NCI-H2227 treated with DMSO at 0.1 percent for 48 hours (cell line): ENCODE measurements around the gene FOXC2.

Source experiments
- DNase-seq: peaks from one replicate; lab custom pipeline; 2025; lab: John Stamatoyannopoulos, UW

The FOXC2 gene

DNA sequence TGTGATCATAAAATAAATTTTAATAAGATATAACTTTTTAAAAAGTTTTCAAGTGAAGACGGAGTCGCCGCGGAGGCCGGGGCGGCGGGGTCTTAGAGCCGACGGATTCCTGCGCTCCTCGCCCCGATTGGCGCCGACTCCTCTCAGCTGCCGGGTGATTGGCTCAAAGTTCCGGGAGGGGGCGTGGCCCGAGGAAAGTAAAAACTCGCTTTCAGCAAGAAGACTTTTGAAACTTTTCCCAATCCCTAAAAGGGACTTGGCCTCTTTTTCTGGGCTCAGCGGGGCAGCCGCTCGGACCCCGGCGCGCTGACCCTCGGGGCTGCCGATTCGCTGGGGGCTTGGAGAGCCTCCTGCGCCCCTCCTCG is at the start of gene FOXC2:
TSS of gene FOXC2 (plus strand) at position 229 of the 365 bp plus-strand sequence. CDS start 507 bp downstream, outside the sequence.
- no peak for DNase-seq

DNA sequence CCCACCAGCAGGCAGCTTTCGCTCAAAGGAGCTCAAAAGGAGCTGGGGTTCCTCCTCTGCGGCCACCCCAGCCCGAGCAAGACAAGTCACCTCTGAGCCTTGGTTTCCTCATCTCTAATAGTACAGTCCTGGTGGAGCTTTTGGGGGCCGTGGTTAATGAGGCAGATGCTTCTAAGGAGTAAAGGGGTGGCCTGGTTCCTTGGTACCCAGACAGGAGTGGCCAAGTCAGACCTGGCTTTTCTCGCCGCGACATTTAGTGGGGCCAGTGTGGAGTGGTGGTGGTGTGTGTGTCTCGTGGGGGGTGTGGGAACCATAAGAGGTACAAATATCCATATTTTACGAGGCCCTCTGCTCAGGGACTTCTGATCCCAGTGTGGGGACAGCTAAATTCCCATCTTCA is 49.6 kb upstream of the FOXC2 start:
- no peak for DNase-seq

DNA sequence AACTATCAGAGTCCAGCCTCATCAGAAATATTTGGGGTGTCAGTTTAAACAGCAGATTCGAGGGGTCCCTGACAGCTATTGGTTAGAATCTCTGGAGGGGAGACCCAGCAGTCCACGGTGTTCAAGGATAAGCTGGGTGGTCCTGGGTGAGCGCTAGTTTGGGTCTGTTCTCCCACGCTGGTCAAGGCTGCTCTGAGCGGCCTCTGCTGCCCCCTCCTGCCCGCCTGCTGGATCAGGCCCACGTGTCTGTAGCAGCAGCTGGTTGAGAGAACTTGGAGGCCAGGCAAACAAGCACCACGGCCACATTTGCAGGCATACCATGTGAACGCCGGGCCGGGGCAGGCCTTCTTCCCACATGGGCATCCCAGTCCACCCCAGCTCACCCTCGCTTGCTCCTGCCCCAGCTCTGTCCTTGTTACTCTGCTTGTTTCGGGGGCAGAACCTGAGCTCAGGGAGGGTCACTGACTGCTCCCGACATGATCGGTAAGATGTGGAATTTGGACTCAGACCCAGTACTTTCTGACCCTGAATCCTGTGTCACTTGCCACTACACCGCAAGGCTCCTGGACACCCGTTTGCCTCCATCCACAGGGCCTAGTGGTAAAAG is 48.9 kb upstream of the FOXC2 start:
- DNase-seq = no peak

DNA sequence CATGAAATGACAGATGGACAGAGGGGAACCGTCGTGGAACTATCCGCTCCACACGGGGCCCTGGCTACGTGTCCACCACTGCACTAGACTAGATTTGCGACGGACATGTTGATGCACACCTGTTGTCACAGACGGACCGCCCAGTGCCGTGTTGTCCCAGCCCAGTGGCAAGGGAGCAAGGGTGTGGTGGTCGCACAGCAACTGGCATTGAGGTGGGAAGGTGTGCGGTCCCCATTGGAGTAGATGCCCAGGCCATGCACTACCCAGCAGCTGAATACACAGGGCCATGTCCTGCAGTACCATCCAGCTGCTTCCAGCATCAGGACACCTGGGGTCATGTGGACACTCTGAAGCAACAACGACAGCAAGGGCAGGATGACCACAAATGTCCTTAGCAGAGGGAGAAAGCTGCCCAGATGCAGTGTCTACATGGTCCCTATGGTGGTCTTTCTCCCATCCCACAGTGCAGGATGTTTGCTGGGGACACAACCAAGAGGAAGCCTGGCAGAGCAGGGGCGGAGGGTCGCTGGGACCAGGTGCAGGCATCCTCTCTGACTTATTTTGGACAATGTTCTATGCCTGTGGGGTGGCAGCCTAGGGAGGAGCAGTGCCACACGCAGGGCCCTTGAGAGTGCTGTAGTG is 47.5 kb upstream of the FOXC2 start:
- no peak for DNase-seq

DNA sequence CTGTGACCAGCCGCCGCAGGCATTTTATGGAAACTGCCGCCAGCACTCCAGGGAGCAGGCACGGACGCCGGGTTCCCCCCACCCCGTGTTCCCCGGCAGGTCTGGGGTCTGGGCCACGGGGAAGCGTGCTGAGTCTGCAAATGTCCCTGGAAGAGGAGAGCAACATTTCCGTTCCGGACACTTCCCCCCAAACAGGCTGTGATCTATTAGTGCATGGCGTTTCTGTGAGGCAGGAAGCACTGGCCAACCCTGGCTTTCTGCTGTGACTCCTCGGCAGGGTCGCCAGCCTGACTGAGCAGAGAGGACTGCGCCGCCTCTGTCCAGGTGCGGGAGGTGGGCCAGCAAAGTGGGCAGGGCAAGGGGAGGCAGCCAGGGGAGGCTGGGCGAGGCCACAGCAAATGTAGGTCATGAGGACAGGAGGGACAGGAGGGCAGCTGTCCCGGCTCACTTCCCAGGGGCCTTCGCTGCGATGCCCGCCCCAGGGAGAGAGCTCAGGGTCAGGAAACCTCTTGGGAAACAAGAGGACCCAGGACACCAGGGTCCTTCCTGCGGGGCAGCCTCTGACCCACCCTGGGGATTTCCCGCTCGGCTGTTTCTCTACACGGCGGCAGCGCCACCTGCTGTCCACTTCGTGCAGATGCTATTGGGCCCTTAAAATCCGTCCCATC is 46.8 kb upstream of the FOXC2 start:
- no peak for DNase-seq

DNA sequence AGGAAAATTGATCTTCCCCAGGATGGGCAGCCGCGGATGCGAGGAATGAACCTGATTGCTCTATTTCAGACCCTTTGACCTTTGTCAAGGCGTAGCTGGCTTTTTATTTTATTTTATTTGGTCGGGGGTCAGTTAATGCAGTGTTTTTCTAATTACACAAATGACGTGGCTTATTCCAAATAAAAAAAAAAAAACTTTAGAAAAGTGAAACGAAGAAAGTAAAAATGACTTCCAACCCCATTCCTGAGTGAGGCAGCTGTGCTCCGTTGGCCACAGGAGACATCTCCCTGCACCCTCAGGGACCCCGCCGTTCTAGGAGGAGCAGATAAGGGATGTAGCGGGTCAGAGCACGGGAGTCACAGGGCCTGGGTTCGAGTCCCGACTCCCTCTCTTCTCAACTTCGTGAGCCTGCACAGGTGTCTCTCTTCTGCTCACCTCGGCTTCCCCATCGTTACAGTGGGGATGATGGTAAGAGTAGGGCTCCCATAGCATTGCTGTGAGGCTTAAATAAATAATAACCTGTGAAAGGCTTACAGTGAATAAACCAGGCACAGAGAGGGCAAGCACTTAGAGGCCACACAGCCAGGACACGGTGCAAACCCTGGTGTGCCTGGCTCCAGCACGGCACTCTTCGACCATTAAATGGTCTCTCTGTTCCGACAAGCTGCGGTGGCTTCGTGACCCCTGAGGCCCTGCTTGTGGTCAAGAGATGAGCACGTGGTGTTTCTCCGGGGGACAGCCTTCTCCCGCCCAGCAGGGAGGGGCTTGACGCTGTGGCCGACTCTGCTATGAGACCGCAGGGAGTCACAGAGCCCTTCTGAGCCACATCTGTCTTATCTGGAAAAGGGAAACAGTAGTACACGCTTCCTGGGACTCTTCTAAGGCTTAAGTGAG is 46.1 kb upstream of the FOXC2 start:
- DNase-seq = no peak

DNA sequence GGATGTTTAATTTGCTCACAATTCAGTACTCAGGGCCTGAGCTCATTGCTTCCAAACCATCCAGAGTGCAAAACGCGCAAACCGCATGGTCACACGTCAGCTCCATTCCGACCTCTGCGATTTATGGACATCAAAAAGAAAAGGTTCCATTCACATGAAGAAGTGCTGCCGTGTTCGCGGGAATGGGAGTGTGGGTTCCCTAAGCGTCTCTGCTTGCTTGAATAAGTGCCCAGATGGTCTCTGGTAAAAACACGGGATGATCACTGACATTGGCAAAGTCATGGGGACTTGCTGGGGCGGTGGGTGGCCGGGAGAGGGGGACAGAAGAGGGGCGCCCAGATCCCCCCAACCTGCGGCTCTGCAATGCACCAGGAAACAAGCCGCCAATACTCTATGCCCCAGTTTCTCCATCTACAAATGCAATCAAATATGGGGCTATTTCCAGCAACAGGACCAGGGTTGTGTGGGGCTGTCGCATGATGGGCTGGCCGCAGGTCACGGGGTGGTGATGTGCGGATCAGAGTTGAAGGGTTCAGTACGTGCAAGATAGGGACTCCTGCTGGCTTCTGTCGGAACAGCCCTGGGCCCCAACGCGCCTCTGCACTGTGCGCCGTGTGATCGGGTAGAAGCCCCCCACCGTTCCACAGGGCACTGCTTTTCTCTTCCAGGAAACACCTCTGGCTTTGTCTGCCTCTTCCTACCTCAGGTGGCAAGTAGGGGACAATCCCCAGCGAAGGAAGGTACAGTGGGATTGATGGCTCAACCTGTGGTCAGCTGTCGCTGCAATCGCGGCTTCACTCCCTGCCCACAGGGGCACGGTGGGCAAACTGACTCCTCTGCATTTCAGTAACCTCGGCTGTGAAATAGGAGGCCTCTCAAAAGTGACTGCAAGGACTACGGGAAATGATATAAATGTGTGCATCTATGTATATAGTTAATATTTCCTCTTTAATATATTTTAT is 45.1 kb upstream of the FOXC2 start:
- DNase-seq = no peak

DNA sequence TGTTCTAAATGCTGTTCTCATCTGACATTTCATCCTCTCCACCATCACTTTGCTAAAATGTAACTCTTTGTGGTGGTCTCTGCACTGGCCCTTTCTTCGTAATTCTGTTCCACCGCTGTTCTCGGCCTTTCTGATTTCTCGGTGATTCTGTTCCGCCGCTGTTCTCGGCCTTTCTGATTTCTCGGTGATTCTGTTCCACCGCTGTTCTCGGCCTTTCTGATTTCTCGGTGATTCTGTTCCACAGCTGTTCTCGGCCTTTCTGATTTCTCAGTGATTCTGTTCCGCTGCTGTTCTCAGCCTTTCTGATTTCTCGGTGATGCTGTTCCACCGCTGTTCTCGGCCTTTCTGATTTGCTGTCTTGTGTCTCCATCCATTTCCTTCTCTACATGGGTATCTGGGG is 44.0 kb upstream of the FOXC2 start:
- DNase-seq = no peak

DNA sequence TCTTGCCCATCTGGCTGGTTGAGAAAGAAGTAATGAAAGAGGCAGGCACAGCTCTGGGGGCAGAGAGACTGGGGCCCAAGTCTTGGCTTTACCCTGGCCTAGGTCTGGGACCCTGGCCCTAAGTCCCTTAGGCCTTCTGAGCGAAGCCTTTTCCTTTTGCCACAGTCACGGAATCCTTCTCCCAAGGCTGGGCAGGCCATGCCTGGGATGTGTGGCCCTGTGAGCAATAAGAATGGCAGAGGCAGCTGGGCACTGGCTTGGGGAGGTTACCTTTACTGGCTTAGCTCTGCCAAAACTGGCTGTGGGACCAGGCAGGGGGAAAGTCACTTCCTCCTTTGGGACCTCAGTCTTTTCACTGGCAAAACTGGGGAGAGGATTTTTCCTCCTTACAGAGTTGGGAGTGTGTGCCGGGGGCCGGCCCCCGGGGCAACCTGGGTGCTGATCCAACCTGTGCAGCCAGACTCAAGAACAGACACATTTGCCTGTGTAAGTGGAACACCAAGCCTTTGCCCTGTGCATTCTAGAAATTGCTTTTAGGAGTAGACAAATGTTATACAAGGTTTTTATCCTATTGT is 43.4 kb upstream of the FOXC2 start:
- no peak for DNase-seq

DNA sequence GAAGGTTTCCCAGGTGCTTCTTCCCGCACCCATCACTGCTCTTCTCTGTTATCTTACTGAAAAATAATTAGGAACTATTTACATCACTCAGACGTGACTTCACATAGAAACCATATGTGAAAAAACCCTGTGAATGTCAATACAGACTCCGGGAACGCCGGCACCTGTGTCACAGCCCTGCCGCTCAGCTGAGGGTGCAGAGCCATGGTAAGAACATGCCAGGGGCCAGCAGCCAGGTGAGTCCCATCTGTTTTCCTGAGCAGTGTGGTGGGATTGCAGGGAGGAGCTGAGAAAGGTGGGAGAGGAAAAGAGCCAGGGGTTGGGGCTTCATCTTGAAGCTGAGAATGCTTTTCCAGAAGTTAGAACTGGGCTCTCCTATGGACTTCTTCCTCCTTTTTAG is 42.6 kb upstream of the FOXC2 start:
- DNase-seq = no peak

DNA sequence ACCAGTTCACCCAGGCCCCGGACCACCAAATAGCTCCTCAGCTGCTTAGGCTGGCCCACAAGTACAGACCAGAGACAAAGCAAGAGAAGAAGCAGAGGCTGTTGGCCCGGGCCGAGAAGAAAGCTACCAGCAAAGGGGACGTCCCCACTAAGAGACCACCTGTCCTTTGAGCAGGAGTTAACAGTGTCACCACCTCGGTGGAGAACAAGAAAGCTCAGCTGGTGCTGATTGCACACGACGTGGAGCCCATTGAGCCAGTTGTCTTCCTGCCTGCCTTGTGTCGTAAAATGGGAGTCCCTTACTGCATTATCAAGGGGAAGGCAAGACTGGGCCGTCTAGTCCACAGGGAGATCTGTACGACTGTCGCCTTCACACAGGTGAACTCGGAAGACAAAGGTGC is 40.9 kb upstream of the FOXC2 start:
- no peak for DNase-seq

DNA sequence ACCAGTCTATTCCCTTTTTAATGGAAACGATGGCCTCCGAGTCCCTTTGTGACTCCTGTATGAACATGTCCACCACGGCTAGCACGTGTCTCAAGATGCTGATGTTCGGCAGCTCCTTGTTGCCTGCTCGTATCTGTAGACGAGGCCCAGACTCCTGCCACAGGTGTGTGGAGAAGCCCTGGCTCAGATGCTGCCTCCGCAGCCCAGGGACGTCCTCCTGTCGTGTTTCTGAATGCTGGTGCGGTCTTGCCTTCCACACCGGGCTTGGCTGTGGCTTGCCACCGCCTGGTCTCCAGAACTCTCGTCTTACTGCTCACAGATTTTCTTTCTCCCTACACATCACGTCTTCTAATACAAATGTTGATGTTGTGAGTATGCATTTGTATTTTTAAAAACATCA is 39.3 kb upstream of the FOXC2 start:
- no peak for DNase-seq

DNA sequence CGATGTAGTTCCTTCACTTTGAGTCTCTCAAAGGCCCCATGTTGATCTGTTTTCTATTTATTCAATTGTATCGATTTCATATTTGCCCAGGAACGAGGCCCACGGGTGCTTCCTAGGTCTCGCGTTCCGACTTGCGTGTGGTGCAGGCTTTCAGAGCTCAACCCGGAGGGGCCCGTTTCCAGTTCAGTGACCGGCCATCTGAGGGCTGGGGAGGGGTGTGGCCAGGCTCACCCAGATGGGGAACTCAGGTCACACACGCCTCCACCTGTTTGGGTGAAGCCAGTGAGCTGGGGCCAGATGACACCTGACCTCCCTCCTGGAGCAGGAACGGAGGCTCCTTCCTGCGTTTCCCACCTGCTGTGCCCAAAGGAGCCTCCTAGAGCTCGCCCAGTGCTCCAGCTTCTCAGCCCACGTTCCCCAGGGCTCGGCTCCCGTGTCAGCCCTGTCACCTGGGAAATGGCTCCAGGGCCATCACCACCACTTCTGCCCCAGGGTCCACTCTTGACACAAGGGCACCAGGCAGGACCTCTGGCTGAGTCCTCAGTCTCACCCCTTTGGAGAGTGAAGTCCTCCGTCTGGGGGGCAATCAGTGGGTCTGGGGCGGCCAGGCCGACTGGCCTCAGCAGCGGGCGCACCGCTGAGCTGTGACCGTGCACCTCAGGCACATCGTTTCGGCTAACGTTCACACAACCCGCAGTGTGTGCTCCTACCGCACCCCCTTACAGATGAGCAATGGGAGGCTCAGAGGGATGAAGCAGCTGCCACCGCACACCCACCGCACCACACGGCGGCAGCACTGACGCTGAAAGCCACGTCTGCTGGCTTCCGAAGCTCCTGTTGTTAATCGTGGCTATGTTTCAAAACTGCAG is 38.3 kb upstream of the FOXC2 start:
- no peak for DNase-seq

DNA sequence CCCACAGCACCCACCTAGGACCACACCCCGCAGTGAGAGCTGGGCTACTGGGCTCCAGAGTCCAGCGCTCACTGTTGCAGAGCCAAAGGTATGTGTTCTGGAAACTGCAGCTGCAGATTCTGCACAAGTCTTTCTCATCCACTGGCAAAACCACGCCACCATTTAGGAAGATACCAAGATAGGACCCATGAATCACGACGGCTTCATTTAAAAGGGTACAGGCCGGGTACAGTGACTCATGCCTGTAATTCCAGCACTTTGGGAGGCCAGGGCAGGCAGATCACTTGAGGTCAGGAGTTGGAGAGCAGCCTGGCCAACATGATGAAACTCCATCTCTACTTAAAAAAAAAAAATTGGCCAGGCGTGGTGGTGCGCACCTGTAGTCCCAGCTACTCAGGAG is 37.5 kb upstream of the FOXC2 start:
- no peak for DNase-seq

DNA sequence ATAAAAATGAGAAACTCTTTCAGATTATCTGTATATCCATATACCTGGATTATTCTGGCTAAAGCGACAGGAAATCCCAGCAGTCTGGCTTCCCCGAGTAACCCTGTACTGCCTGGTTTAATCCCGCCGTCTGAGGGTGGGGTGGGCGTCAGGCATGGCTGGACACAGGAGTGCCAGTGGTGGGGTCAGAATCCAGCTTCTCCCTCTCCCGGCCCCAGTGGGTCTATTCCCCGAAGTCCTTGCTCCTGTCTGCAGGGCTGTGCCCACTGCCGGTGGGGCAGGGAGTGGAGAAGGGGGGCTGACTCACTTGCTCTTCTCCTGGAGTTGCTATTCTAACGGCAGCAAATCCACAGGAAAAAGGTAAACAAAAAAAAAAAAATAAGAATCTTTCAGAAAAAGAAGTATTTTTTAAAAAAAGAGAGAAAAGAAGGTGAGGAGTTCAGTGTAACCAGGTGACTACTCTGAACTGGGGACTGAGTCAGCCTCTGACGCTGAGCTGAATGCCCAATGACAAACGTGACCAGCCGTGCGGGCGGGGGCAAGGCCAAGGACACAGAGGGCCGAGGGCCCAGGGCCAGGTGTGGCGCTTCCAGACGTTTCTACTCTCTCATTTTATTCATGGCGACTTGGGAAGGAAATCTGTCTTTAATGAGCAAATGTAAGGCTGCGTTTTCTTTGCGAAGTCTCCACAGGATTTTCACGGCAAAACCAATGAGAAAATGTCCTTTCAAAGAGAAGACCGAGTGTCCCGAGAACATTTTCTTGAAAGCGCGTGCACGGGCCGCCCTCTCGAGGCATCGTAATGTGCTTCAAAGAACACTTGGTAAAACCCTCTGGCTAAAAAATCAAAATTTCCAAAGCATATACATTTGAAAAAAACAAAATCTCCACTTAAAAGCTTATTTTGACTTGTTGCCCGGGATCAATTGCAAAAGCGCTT is 36.1 kb upstream of the FOXC2 start:
- no peak for DNase-seq

DNA sequence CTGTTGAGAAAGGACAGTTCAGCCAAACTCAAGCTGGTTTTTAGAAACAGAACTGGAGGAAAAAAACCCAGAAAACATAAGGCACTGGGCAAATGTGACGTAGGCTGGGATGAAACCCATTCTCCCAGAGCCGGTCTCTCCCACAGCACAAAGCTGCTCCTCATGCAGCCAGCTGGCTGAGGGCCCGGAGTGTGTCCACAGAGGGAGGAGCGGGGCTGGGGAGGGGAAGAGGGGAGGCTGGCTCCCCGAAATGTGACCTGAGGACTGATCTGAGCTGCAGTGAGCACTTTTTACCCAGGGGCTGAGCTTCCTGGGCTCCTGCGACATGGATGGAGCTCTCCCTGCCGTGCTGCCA is 35.5 kb upstream of the FOXC2 start:
- DNase-seq = no peak

DNA sequence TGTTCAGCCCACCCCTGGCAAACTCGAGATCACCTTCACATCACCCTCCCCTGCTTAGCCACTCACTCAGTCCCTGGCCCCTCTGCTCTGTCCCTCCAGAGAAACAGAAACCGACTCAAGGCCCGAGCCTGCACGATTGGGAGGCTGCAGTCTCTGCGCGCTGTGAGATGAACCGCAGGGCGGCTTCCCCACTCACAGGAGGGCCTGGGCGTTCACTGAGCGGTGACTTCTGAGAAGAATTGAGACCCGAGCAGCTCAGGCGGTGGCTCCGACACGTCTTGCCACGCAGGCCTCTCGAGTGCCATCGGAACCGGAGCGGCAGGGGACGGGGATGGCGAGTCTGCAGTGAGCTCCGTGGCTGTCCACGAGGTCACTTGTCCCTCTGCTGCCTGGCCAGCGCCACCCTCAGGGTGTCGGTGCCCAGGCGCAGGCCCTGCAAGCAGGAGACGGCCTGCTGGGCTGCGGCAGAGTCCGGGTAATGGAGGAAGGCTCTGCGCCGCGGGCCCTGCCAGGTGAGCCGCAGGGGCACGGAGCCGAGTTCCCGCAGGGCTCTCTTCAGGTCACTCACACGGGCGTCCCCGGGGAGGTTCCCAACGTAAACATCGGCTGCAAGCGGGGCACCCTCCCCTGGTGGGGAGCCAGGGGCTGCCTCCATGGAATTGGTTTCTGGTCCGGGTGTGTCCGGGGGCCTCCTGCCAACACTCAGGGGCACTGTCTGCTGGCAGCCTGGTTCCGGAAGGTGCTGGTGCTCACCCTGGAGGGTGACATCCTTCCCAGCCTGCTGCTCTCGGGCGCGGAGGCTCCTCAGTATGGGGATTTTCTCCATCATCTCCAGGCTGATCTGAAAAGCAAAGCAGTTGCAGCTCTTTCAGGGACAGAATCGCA is 34.7 kb upstream of the FOXC2 start:
- no peak for DNase-seq

DNA sequence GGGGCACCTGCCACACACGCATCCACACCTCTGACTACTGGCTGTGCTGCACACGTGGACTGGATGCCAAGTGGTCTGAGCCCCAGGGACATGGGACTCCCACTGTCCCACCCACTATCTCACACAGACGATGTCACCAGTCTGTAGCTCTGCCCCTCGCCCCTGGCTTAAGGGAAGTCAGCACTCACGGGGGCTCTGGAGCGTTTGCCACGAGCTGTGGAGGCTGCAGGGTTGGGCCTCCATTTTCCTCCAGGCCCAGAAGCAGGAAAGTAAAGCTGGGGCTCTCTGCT is 34.2 kb upstream of the FOXC2 start:
- no peak for DNase-seq
